ENCODE results near the gene SMURF1.

Gene SMURF1

DNA sequence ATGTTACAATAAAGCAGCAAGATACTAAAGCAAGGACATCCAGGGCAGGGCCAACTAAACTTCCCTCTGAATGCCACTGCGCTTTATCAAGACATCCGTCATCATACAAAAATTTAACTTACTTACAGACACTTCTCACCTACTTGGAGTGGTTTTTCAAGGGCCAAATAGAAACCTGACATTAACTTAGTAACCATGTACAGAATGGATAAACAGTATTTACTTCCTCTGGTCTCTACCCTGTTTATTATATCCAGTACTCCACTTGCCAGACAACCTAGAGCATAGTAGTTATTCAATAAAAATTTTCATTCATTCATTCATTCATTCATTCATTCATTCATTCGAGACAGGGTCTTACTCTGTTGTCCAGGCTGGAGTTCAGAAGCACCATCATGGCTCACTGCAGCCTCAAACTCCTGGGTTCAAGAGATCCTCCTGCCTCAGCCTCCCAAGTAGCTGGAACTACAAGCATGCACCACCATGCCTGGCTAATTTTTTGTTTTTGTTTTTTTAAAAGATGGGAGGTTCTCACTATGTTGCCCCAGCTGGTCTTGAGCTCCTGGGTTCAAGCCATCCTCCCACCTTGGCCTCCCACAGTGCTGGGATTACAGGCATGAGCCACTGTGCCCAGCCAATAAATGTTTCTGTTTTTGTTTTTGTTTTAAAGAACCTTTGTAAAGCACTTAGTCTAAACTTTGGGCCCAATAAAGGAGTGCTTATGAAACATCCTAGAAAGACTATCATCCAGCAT is 19.0 kb downstream of the SMURF1 start:
- H2BK15ac ChIP-seq (ENCODE audit: low read length), result no peak overlapping the region
- peaks cover 0 to 9% of the 10 kb centered on the region in 2 donors for H3K9me3 ChIP-seq (replicated peaks in 1 of 2; ENCODE audit: control insufficient read depth in 2 of 2, insufficient read depth in 1 of 2, low read depth in 1 of 2, low read length in 2 of 2)
- H3K4me3 ChIP-seq (ENCODE audit: low read length in 2 of 2), result no peak overlapping the region
- no CpG with 5 or more reads among the region's 3 CpGs for WGBS, 2 donors (ENCODE audit: extremely low coverage in 2 of 2, insufficient read length in 2 of 2, insufficient replicate concordance in 1 of 2)
- H4K91ac ChIP-seq (ENCODE audit: low read depth, low read length, poor library complexity), result no peak overlapping the region
- no peak overlapping the region for H3K4ac ChIP-seq (ENCODE audit: low read length)
- no peaks in the 10 kb centered on the region for H3K27me3 ChIP-seq (ENCODE audit: control insufficient read depth in 3 of 3, insufficient read depth in 3 of 3, low read depth in 1 of 3, low read length in 3 of 3)
- no peak overlapping the region for H2BK12ac ChIP-seq (ENCODE audit: low read length)
- H3K9ac ChIP-seq (ENCODE audit: low read depth, low read length, poor library complexity), result no peak overlapping the region
- no peak for DNase-seq (ENCODE audit: low spot score)
- H2AFZ ChIP-seq (ENCODE audit: low read length), result no peak overlapping the region
- no peak overlapping the region for H3K18ac ChIP-seq (ENCODE audit: low read length)
- H2AK5ac ChIP-seq (ENCODE audit: low read depth, low read length), result no peak overlapping the region
- H3K4me2 ChIP-seq (ENCODE audit: insufficient read depth, low read length, poor library complexity, severe bottlenecking), result no peak overlapping the region
- no peaks in the 10 kb centered on the region for H3K4me1 ChIP-seq (ENCODE audit: control insufficient read depth in 2 of 2, insufficient read depth in 1 of 2, low read depth in 1 of 2, low read length in 2 of 2)
- H3K14ac ChIP-seq (ENCODE audit: low read length), result no peak overlapping the region
- no peak overlapping the region for H2BK120ac ChIP-seq (ENCODE audit: low read depth, low read length)
- no peaks in the 10 kb centered on the region for H3K79me1 ChIP-seq (ENCODE audit: low read depth, low read length)
- H2BK5ac ChIP-seq (ENCODE audit: low read length), result no peak overlapping the region
- peaks cover 2 to 7% of the 10 kb centered on the region in 2 donors for H3K36me3 ChIP-seq (replicated peaks in 1 of 2; ENCODE audit: control insufficient read depth in 2 of 2, insufficient read depth in 2 of 2, low read length in 2 of 2)
- H3K23ac ChIP-seq (ENCODE audit: low read depth, low read length, poor library complexity), result no peak overlapping the region
- no peak overlapping the region for H3K27ac ChIP-seq (replicated peaks; ENCODE audit: low read length)
- H4K8ac ChIP-seq (ENCODE audit: low read depth, low read length), result no peak overlapping the region

DNA sequence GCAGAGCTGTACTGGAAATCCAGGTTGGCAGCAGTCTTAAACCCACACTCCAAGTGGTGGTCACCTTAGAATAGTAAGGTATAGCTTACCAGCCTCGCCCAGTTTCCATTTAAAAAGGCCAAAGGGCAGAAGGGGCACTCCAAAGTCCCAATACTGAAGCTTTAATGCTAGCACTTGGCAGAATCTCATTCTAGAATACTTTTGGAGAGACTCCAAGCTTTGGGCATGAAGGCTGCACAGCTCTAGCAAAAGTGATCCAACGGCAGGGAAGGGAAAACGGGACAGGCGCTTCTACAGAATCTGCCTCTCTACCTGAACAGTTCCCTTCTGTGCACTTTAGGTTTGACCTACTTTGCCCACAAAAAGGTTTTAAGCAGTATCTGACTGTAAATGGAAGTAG is 19.7 kb downstream of the SMURF1 start:
- no CpG with 5 or more reads among the region's 4 CpGs for WGBS, 2 donors (ENCODE audit: extremely low coverage in 2 of 2, insufficient read length in 2 of 2, insufficient replicate concordance in 1 of 2)
- no peaks in the 10 kb centered on the region for H3K4me1 ChIP-seq (ENCODE audit: control insufficient read depth in 2 of 2, insufficient read depth in 1 of 2, low read depth in 1 of 2, low read length in 2 of 2)
- no peak overlapping the region for H3K27ac ChIP-seq (replicated peaks; ENCODE audit: low read length)
- no peak overlapping the region for H4K91ac ChIP-seq (ENCODE audit: low read depth, low read length, poor library complexity)
- no peak overlapping the region for H4K8ac ChIP-seq (ENCODE audit: low read depth, low read length)
- H3K14ac ChIP-seq (ENCODE audit: low read length), result no peak overlapping the region
- no peak overlapping the region for H2AK5ac ChIP-seq (ENCODE audit: low read depth, low read length)
- H3K36me3 ChIP-seq (replicated peaks in 1 of 2; ENCODE audit: control insufficient read depth in 2 of 2, insufficient read depth in 2 of 2, low read length in 2 of 2), result peaks cover 2 to 13% of the 10 kb centered on the region in 2 donors
- no peak overlapping the region for H3K4me3 ChIP-seq (ENCODE audit: low read length in 2 of 2)
- H2BK15ac ChIP-seq (ENCODE audit: low read length), result no peak overlapping the region
- H3K4ac ChIP-seq (ENCODE audit: low read length), result no peak overlapping the region
- no peak overlapping the region for H2BK5ac ChIP-seq (ENCODE audit: low read length)
- H3K27me3 ChIP-seq (ENCODE audit: control insufficient read depth in 3 of 3, insufficient read depth in 3 of 3, low read depth in 1 of 3, low read length in 3 of 3), result no peaks in the 10 kb centered on the region
- H2BK120ac ChIP-seq (ENCODE audit: low read depth, low read length), result no peak overlapping the region
- DNase-seq (ENCODE audit: low spot score), result no peak
- peaks cover 0 to 15% of the 10 kb centered on the region in 2 donors for H3K9me3 ChIP-seq (replicated peaks in 1 of 2; ENCODE audit: control insufficient read depth in 2 of 2, insufficient read depth in 1 of 2, low read depth in 1 of 2, low read length in 2 of 2)
- H3K18ac ChIP-seq (ENCODE audit: low read length), result no peak overlapping the region
- no peak overlapping the region for H2BK12ac ChIP-seq (ENCODE audit: low read length)
- no peak overlapping the region for H2AFZ ChIP-seq (ENCODE audit: low read length)
- H3K4me2 ChIP-seq (ENCODE audit: insufficient read depth, low read length, poor library complexity, severe bottlenecking), result no peak overlapping the region
- no peaks in the 10 kb centered on the region for H3K79me1 ChIP-seq (ENCODE audit: low read depth, low read length)
- no peak overlapping the region for H3K23ac ChIP-seq (ENCODE audit: low read depth, low read length, poor library complexity)
- no peak overlapping the region for H3K9ac ChIP-seq (ENCODE audit: low read depth, low read length, poor library complexity)

DNA sequence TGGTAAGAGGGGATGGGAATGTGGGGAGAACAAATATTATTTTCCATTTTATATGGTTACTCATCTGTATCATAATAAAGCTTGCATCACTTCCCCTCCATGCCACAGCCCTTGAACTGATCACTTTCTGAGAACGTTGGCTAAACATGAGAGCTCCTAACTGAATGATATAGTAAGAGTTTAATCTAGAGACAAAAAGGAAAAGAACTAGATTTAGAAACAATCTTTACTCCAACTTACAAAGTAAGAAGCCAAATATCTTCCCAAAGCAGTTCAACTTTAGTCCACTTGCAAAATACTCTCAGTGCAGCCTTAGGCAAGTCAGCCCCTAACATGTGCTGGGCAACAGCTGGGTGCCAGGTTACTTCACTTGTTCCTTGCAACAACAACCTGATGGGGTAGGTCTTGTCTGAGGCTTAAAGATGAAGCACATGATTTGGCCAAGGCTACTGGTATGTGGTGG is 20.3 kb downstream of the SMURF1 start:
- H3K9ac ChIP-seq (ENCODE audit: low read depth, low read length, poor library complexity), result no peak overlapping the region
- H3K79me1 ChIP-seq (ENCODE audit: low read depth, low read length), result no peaks in the 10 kb centered on the region
- no peak overlapping the region for H2BK5ac ChIP-seq (ENCODE audit: low read length)
- no peak overlapping the region for H3K18ac ChIP-seq (ENCODE audit: low read length)
- H3K27ac ChIP-seq (replicated peaks; ENCODE audit: low read length), result no peak overlapping the region
- no peak overlapping the region for H3K23ac ChIP-seq (ENCODE audit: low read depth, low read length, poor library complexity)
- H4K8ac ChIP-seq (ENCODE audit: low read depth, low read length), result no peak overlapping the region
- H3K9me3 ChIP-seq (replicated peaks in 1 of 2; ENCODE audit: control insufficient read depth in 2 of 2, insufficient read depth in 1 of 2, low read depth in 1 of 2, low read length in 2 of 2), result peaks cover 0 to 15% of the 10 kb centered on the region in 2 donors
- H3K4ac ChIP-seq (ENCODE audit: low read length), result no peak overlapping the region
- no peak for DNase-seq (ENCODE audit: low spot score)
- H3K4me2 ChIP-seq (ENCODE audit: insufficient read depth, low read length, poor library complexity, severe bottlenecking), result no peak overlapping the region
- no peaks in the 10 kb centered on the region for H3K4me1 ChIP-seq (ENCODE audit: control insufficient read depth in 2 of 2, insufficient read depth in 1 of 2, low read depth in 1 of 2, low read length in 2 of 2)
- no peak overlapping the region for H2AFZ ChIP-seq (ENCODE audit: low read length)
- H3K36me3 ChIP-seq (replicated peaks in 1 of 2; ENCODE audit: control insufficient read depth in 2 of 2, insufficient read depth in 2 of 2, low read length in 2 of 2), result peaks cover 2 to 13% of the 10 kb centered on the region in 2 donors
- H4K91ac ChIP-seq (ENCODE audit: low read depth, low read length, poor library complexity), result no peak overlapping the region
- H2BK120ac ChIP-seq (ENCODE audit: low read depth, low read length), result no peak overlapping the region
- no CpG with 5 or more reads among the region's 1 CpG for WGBS, 2 donors (ENCODE audit: extremely low coverage in 2 of 2, insufficient read length in 2 of 2, insufficient replicate concordance in 1 of 2)
- no peak overlapping the region for H2BK15ac ChIP-seq (ENCODE audit: low read length)
- H2BK12ac ChIP-seq (ENCODE audit: low read length), result no peak overlapping the region
- H2AK5ac ChIP-seq (ENCODE audit: low read depth, low read length), result no peak overlapping the region
- no peak overlapping the region for H3K4me3 ChIP-seq (ENCODE audit: low read length in 2 of 2)
- H3K14ac ChIP-seq (ENCODE audit: low read length), result no peak overlapping the region
- H3K27me3 ChIP-seq (ENCODE audit: control insufficient read depth in 3 of 3, insufficient read depth in 3 of 3, low read depth in 1 of 3, low read length in 3 of 3), result no peaks in the 10 kb centered on the region

DNA sequence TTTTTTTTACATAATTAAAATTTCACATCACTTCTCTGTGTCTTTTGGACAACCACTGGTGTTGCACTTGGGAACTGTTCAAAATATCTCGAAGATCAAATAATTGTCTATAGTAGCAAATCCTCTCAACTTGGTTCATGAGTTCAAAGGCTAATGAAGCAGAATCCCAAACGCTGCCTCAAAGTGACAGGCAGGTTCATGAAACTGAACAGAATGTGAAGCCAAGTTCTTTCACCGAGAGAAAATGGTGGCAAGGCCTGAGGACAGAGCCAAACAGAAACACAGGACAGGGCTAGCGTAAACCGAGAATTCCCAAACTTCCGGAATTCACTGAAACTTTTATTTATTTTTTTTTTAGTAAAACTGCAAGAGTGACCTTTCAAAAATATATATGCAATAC is 21.1 kb downstream of the SMURF1 start:
- Histone ChIP-seq H3K18ac (ENCODE audit: low read length) (no peak overlapping the region), H2BK120ac (ENCODE audit: low read depth, low read length) (no peak overlapping the region), H3K4me2 (ENCODE audit: insufficient read depth, low read length, poor library complexity, severe bottlenecking) (no peak overlapping the region), H3K4me3 (ENCODE audit: low read length in 2 of 2) (no peak overlapping the region), H3K9me3 (replicated peaks in 1 of 2; ENCODE audit: control insufficient read depth in 2 of 2, insufficient read depth in 1 of 2, low read depth in 1 of 2, low read length in 2 of 2) (peaks cover 0 to 24% of the 10 kb centered on the region in 2 donors), H3K14ac (ENCODE audit: low read length) (no peak overlapping the region), H2BK5ac (ENCODE audit: low read length) (no peak overlapping the region), H3K79me1 (ENCODE audit: low read depth, low read length) (peaks cover 1% of the 10 kb centered on the region), H3K9ac (ENCODE audit: low read depth, low read length, poor library complexity) (no peak overlapping the region), H3K4ac (ENCODE audit: low read length) (no peak overlapping the region), H2AFZ (ENCODE audit: low read length) (no peak overlapping the region), H2AK5ac (ENCODE audit: low read depth, low read length) (no peak overlapping the region), H2BK15ac (ENCODE audit: low read length) (no peak overlapping the region), H4K8ac (ENCODE audit: low read depth, low read length) (no peak overlapping the region), H3K27ac (replicated peaks; ENCODE audit: low read length) (no peak overlapping the region), H3K27me3 (ENCODE audit: control insufficient read depth in 3 of 3, insufficient read depth in 3 of 3, low read depth in 1 of 3, low read length in 3 of 3) (no peaks in the 10 kb centered on the region), H3K23ac (ENCODE audit: low read depth, low read length, poor library complexity) (no peak overlapping the region), H4K91ac (ENCODE audit: low read depth, low read length, poor library complexity) (no peak overlapping the region), H3K4me1 (ENCODE audit: control insufficient read depth in 2 of 2, insufficient read depth in 1 of 2, low read depth in 1 of 2, low read length in 2 of 2) (no peaks in the 10 kb centered on the region), H3K36me3 (replicated peaks in 1 of 2; ENCODE audit: control insufficient read depth in 2 of 2, insufficient read depth in 2 of 2, low read length in 2 of 2) (peaks cover 2 to 13% of the 10 kb centered on the region in 2 donors), H2BK12ac (ENCODE audit: low read length) (no peak overlapping the region)
- no peak for DNase-seq (ENCODE audit: low spot score)
- no CpG with 5 or more reads among the region's 6 CpGs for WGBS, 2 donors (ENCODE audit: extremely low coverage in 2 of 2, insufficient read length in 2 of 2, insufficient replicate concordance in 1 of 2)
